Measurements from ENCODE around the gene TMEM187. TPM values are rescaled to one million over a fixed set of nuclear protein-coding genes. Genes with fewer than 3 reads are reported as not detected.

TMEM187 gene
- total RNA-seq, 2 experiments from 2014 or later = 1.4 to 4.5 TPM

GRCh38 chrX:153925739-153926551 is 46.6 kb upstream of the TMEM187 start, which contains the start of gene ARHGAP4:
Gene ARHGAP4 (minus strand): TSS chrX:153926264. CDS start chrX:153926202, 62 bp downstream.
- no peaks in the 10 kb centered on the region for H4K20me1 ChIP-seq (ENCODE audit: insufficient read depth, low read length)
- H3K79me2 ChIP-seq (ENCODE audit: insufficient read depth, low read depth, low read length) = peaks cover 30% of the 10 kb centered on the region; the same call in 1 of the 2 replicates
- peak within 1 kb of the TSS; percentile 99 for H3K4me3 ChIP-seq (ENCODE audit: low read depth, low read length, poor library complexity, severe bottlenecking)
- H3K4me2 ChIP-seq (ENCODE audit: low read length) = peak within 1 kb of the TSS; percentile 100
- POLR2A ChIA-PET = interaction anchor here (0.5 to 2.4 kb wide), 11 partner anchors 8 to 556 kb away, joined by 3 to 33 read pairs (median 4); partner anchors contain the start of genes HCFC1, IDH3G, NAA10 and SSR4
- peaks cover 25% of the 10 kb centered on the region for H3K36me3 ChIP-seq (ENCODE audit: insufficient read depth, low read length)
- CTCF ChIA-PET (ENCODE audit: unreplicated experiment) = interaction anchor here (1.2 to 1.4 kb wide), 4 partner anchors 21 to 44 kb away, joined by 3 to 11 read pairs (median 4); no protein-coding TSS in a partner anchor
- no peak for TF ChIP-seq EZH2phosphoT487 (IDR thresholded peaks at IDR 0.05; ENCODE audit: borderline replicate concordance, low read depth, low read length)
- no peak for TF ChIP-seq CTCF (conservative IDR thresholded peaks at IDR 0.05; ENCODE audit: low read length)
- BruUV-seq (replicated peaks) = TSS peak; percentile 98
- H3K27ac ChIP-seq (ENCODE audit: low read depth, low read length, poor library complexity, severe bottlenecking) = peak within 1 kb of the TSS; percentile 100
- intact Hi-C loops (cut with micrococcal nuclease; ENCODE audit: unreplicated experiment) = loop anchor here (1.0 to 10.0 kb wide), 2 partner anchors 132 to 449 kb away; partner anchors contain the start of genes EMD, FLNA, IDH3G and SSR4
- no peak within 1 kb of the TSS for H2AFZ ChIP-seq (ENCODE audit: low read length)
- peak; percentile 62 for DNase-seq (ENCODE audit: low spot score)
- peaks cover 44% of the 10 kb centered on the region for H3K4me1 ChIP-seq (ENCODE audit: insufficient read depth, low read length, poor library complexity, severe bottlenecking)
- no peaks in the 10 kb centered on the region for H3K9me3 ChIP-seq (ENCODE audit: low read length)
- no peaks in the 10 kb centered on the region for H3K9me2 ChIP-seq (ENCODE audit: insufficient read depth, low read length)

- Histone ChIP-seq H3K36me3 (ENCODE audit: insufficient read depth, low read length) (peaks cover 29% of the 10 kb centered on the region), H3K4me2 (ENCODE audit: low read length) (peak overlapping the region; percentile 100), H2AFZ (ENCODE audit: low read length) (no peak overlapping the region), H4K20me1 (ENCODE audit: insufficient read depth, low read length) (no peaks in the 10 kb centered on the region), H3K4me3 (ENCODE audit: low read depth, low read length, poor library complexity, severe bottlenecking) (peak overlapping the region; percentile 99), H3K27ac (ENCODE audit: low read depth, low read length, poor library complexity, severe bottlenecking) (peak overlapping the region; percentile 100), H3K79me2 (ENCODE audit: insufficient read depth, low read depth, low read length) (peaks cover 30% of the 10 kb centered on the region; the same call in 1 of the 2 replicates), H3K9me3 (ENCODE audit: low read length) (no peaks in the 10 kb centered on the region), H3K4me1 (ENCODE audit: insufficient read depth, low read length, poor library complexity, severe bottlenecking) (peaks cover 44% of the 10 kb centered on the region), H3K9me2 (ENCODE audit: insufficient read depth, low read length) (no peaks in the 10 kb centered on the region)
- ChIA-PET POLR2A (interaction anchor here (0.8 to 1.7 kb wide), 6 partner anchors 40 to 96 kb away, joined by 3 to 6 read pairs (median 3); partner anchors contain the start of gene HCFC1), CTCF (ENCODE audit: unreplicated experiment) (interaction anchor here (0.9 to 1.2 kb wide), 2 partner anchors 40 to 42 kb away, joined by 3 read pairs; no protein-coding TSS in a partner anchor)
- intact Hi-C loops (cut with micrococcal nuclease; ENCODE audit: unreplicated experiment) = loop anchor here (10.0 kb wide), 1 partner anchor 448 kb away; the partner anchor contains the start of genes EMD and FLNA
- DNase-seq (ENCODE audit: low spot score) = no peak
- BruUV-seq (replicated peaks) = no TSS peak
- TF ChIP-seq CTCF (conservative IDR thresholded peaks at IDR 0.05; ENCODE audit: low read length) (no peak), EZH2phosphoT487 (IDR thresholded peaks at IDR 0.05; ENCODE audit: borderline replicate concordance, low read depth, low read length) (no peak)
Measured at GRCh38 chrX:153926552-153926857, 46.0 kb upstream of the TMEM187 start.
